Neural cell (in vitro differentiated cells): Measurements from ENCODE around the gene BNIP2.

ENCODE experiments used
- MXI1 ChIP-seq: fragments of 450-650 bp; conservative IDR thresholded peaks from 2 replicates; pipeline ENCODE4 v1.6.1; 2014; ENCODE audit warnings: antibody characterized with exemption, mild to moderate bottlenecking; ENCODE audit not compliant: poor library complexity, severe bottlenecking
- POLR2AphosphoS5 ChIP-seq: IDR thresholded peaks from 2 replicates; pipeline ENCODE4 v1.6.1; 2012
- TAF1 ChIP-seq: IDR thresholded peaks from 2 replicates; pipeline ENCODE4 v1.6.1; 2012; ENCODE audit warnings: low read depth
- TF ChIP-seq, protein P1 (sequence below): fragments of 450-650 bp; IDR thresholded peaks from 2 replicates; pipeline ENCODE4 v1.5.1; 2014; ENCODE audit warnings: antibody characterized with exemption, mild to moderate bottlenecking, moderate library complexity; ENCODE audit not compliant: poor library complexity, severe bottlenecking
- TF ChIP-seq, protein P2 (sequence below): IDR thresholded peaks from 2 replicates; pipeline ENCODE4 v1.6.1; 2012; ENCODE audit warnings: borderline replicate concordance

DNA sequence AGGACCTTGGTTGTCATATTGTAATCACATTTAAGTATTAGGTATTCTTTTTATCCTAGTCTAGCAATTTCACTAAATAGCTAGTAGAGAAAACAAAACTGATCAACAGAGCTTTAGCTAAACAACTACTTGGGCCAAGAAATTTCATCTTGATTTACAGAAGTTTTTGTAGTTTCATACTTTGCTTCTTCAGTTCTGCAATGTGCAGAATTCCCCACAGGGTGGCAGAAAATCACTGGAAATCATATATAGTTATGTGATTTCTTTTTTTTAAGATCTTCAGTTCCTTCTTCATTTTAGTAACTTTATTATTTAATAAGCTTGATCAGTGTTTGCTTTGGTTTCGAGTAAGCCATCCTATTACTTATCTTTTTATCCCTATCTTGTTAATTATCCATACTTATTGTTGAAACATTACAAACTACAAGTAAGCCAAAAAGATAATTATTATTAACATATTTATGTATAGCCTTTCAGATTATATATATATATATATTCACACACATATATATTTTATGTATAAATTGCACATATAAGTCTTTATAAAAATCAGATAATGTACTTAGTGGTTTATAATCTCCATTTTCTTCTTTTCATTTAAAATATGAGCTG is 2.2 kb upstream of the BNIP2 start:
- TF ChIP-seq, protein P1, sequence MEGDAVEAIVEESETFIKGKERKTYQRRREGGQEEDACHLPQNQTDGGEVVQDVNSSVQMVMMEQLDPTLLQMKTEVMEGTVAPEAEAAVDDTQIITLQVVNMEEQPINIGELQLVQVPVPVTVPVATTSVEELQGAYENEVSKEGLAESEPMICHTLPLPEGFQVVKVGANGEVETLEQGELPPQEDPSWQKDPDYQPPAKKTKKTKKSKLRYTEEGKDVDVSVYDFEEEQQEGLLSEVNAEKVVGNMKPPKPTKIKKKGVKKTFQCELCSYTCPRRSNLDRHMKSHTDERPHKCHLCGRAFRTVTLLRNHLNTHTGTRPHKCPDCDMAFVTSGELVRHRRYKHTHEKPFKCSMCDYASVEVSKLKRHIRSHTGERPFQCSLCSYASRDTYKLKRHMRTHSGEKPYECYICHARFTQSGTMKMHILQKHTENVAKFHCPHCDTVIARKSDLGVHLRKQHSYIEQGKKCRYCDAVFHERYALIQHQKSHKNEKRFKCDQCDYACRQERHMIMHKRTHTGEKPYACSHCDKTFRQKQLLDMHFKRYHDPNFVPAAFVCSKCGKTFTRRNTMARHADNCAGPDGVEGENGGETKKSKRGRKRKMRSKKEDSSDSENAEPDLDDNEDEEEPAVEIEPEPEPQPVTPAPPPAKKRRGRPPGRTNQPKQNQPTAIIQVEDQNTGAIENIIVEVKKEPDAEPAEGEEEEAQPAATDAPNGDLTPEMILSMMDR = peak; percentile 78
- TF ChIP-seq TAF1 (no peak), POLR2AphosphoS5 (no peak), MXI1 (no peak)
- TF ChIP-seq, protein P2, sequence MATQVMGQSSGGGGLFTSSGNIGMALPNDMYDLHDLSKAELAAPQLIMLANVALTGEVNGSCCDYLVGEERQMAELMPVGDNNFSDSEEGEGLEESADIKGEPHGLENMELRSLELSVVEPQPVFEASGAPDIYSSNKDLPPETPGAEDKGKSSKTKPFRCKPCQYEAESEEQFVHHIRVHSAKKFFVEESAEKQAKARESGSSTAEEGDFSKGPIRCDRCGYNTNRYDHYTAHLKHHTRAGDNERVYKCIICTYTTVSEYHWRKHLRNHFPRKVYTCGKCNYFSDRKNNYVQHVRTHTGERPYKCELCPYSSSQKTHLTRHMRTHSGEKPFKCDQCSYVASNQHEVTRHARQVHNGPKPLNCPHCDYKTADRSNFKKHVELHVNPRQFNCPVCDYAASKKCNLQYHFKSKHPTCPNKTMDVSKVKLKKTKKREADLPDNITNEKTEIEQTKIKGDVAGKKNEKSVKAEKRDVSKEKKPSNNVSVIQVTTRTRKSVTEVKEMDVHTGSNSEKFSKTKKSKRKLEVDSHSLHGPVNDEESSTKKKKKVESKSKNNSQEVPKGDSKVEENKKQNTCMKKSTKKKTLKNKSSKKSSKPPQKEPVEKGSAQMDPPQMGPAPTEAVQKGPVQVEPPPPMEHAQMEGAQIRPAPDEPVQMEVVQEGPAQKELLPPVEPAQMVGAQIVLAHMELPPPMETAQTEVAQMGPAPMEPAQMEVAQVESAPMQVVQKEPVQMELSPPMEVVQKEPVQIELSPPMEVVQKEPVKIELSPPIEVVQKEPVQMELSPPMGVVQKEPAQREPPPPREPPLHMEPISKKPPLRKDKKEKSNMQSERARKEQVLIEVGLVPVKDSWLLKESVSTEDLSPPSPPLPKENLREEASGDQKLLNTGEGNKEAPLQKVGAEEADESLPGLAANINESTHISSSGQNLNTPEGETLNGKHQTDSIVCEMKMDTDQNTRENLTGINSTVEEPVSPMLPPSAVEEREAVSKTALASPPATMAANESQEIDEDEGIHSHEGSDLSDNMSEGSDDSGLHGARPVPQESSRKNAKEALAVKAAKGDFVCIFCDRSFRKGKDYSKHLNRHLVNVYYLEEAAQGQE = no peak
